ENCODE measurements around the gene NPNT.

NPNT gene

DNA sequence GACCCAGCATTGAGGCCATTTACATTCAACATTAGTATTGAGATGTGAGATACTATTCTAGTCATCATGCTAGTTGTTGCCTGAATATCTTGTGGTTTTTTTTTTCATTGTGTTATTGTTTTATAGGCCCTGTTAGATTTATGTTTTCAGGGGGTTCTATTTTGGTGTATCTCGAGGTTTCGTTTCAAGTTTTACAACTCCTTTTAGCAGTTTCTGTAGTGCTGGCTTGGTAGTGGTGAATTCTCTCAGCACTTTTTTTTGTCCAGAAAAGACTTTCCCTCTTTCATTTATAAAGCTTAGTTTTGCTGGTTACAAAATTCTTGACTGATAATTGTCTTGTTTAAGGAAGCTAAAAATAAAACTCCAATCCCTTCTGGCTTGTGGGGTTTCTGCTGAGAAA is 115.5 kb downstream of the NPNT start:
- no peak for DNase-seq (ENCODE audit: low read depth)
- TF ChIP-seq, protein P1, sequence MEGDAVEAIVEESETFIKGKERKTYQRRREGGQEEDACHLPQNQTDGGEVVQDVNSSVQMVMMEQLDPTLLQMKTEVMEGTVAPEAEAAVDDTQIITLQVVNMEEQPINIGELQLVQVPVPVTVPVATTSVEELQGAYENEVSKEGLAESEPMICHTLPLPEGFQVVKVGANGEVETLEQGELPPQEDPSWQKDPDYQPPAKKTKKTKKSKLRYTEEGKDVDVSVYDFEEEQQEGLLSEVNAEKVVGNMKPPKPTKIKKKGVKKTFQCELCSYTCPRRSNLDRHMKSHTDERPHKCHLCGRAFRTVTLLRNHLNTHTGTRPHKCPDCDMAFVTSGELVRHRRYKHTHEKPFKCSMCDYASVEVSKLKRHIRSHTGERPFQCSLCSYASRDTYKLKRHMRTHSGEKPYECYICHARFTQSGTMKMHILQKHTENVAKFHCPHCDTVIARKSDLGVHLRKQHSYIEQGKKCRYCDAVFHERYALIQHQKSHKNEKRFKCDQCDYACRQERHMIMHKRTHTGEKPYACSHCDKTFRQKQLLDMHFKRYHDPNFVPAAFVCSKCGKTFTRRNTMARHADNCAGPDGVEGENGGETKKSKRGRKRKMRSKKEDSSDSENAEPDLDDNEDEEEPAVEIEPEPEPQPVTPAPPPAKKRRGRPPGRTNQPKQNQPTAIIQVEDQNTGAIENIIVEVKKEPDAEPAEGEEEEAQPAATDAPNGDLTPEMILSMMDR (IDR thresholded peaks at IDR 0.05; ENCODE audit: insufficient read depth, low read depth, low read length, missing control alignments) = no peak
- H3K4me3 ChIP-seq (ENCODE audit: low read length) = no peak overlapping the region

DNA sequence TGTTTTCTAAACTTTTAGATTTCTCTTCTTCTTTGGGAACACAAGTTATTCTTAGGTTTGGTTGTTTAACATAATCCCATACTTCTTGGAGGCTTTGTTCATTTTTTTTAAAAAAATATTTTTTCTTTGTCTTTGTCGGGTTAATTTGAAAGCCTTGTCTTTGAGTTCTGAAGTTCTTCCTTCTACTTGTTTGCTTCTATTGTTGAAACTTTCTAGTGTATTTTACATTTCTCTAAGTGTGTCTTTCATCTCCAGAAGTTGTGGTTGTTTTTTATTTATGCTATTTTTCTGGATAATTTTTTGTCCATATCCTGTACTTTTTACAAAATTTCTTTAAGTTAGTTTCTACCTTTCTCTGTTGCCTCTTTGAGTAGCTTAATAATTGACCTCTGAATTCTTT is 116.1 kb downstream of the NPNT start:
- DNase-seq (ENCODE audit: low read depth) = no peak
- TF ChIP-seq, protein P1 (IDR thresholded peaks at IDR 0.05; ENCODE audit: insufficient read depth, low read depth, low read length, missing control alignments) = no peak
- no peak overlapping the region for H3K4me3 ChIP-seq (ENCODE audit: low read length)

DNA sequence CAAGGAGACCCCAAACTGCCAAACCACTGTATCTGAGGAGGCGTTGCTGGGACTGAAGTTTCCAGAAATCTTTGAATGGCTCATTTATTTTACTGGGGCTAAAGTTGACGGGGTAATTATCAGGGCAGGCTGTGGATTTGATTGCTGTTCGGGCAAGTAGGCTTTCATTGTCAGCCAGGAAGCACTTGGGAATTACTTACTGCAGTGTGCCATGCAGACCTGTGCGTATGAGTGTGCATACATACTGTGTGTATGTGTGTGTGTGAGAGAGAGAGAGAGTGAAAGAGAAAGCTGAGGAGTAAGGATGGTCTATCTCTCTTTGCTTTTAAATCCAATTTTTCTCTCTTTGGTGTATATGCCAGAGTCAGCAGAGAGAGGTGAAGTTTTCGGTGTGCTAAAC is 122.7 kb downstream of the NPNT start:
- TF ChIP-seq, protein P1 (IDR thresholded peaks at IDR 0.05; ENCODE audit: insufficient read depth, low read depth, low read length, missing control alignments) = no peak
- DNase-seq (ENCODE audit: low read depth) = no peak

DNA sequence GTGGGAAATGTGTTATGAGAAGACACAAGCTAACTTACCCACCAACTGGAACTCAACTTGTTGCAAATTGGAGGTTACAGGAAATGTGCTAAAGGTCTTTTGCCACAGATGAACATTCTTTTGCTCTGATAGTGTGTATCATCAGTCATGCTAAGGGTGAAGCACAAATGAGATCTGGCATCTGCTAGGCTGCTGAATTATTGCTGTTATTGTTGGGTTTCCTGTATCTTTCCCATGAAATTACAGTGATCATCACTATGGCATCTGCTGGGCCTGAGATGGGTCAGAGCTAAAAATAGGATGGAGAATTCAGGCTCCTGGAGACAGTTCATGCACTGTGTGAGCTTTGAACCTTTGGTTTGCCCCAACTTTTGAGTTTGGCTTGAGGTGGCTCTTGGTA is 124.5 kb downstream of the NPNT start:
- no peak for DNase-seq (ENCODE audit: low read depth)
- H3K4me3 ChIP-seq (ENCODE audit: low read length) = no peak overlapping the region
- TF ChIP-seq, protein P1 (IDR thresholded peaks at IDR 0.05; ENCODE audit: insufficient read depth, low read depth, low read length, missing control alignments) = no peak

More for the DNA sequence above, 122.7 kb downstream of the NPNT start:
- no peak overlapping the region for H3K4me3 ChIP-seq (ENCODE audit: low read length)

Measured in epithelial cell of esophagus (primary cell).